GM12873 (cell line): ENCODE data around the gene CELSR3.

ENCODE experiments used
- CTCF ChIP-seq: IDR thresholded peaks from 2 replicates; pipeline ENCODE4 v1.5.1; 2012; ENCODE audit warnings: low read depth, mild to moderate bottlenecking, moderate library complexity, low read length, control low read depth; ENCODE audit not compliant: insufficient read depth; ENCODE audit errors: missing control alignments

The CELSR3 gene

GRCh38 chr3:48664313-48664644 is 1.6 kb upstream of the CELSR3 start:
- TF ChIP-seq CTCF: no peak

- TF ChIP-seq CTCF: peak; percentile 92
Measured at GRCh38 chr3:48663489-48664312, 1.0 kb upstream of the CELSR3 start.

GRCh38 chr3:48662145-48662752 is 437 bp downstream of the CELSR3 start:
- TF ChIP-seq CTCF: no peak

GRCh38 chr3:48661501-48662144 is 1.1 kb downstream of the CELSR3 start:
- no peak for TF ChIP-seq CTCF

- no peak for TF ChIP-seq CTCF
Measured at GRCh38 chr3:48660800-48661400, 1.8 kb downstream of the CELSR3 start.

GRCh38 chr3:48656841-48657281 is 5.8 kb downstream of the CELSR3 start:
- no peak for TF ChIP-seq CTCF
